NB4 (cell line): ENCODE measurements around the gene ABLIM3.

Experiments
- TF ChIP-seq, protein P1 (sequence below): IDR thresholded peaks from one replicate; pipeline ENCODE4 v1.5.1; 2012; ENCODE audit warnings: low read depth, low read length
- TF ChIP-seq, protein P2 (sequence below): IDR thresholded peaks from 2 replicates; pipeline ENCODE4 v1.6.1; 2011; ENCODE audit warnings: low read depth, low read length

DNA sequence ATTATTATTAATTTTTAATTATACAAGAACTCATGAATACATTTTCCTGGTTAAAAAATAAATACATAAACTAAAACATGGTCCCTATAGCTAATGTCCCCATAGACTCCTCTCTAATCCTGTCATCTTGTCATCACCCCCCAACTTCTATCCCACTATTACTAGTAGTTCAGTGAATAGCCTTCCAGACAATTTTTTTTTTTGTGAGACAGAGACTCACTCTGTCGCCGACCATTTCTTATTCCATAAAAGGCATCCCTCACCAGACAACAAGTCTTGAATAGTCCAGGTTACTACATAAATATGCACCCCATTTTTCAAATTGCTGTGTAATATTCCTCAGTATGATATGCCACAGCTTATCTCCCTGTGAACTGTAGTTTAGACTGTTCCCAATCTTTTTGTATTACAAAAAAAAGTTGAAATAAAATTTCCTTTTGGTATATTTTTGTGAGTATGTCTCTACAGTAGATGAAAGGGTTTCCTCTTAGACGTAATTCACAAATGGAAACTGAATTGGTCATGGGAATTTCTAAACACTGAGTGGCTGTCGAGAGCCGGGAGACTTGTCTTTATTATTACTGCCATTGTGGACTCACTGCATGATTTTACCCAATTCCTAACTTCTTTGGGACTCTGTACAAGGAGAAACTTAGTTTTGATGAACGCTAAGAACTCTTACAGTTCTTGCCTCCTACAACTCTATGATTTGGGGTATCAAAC, 6.4 kb upstream of the ABLIM3 start:
- TF ChIP-seq, protein P1, sequence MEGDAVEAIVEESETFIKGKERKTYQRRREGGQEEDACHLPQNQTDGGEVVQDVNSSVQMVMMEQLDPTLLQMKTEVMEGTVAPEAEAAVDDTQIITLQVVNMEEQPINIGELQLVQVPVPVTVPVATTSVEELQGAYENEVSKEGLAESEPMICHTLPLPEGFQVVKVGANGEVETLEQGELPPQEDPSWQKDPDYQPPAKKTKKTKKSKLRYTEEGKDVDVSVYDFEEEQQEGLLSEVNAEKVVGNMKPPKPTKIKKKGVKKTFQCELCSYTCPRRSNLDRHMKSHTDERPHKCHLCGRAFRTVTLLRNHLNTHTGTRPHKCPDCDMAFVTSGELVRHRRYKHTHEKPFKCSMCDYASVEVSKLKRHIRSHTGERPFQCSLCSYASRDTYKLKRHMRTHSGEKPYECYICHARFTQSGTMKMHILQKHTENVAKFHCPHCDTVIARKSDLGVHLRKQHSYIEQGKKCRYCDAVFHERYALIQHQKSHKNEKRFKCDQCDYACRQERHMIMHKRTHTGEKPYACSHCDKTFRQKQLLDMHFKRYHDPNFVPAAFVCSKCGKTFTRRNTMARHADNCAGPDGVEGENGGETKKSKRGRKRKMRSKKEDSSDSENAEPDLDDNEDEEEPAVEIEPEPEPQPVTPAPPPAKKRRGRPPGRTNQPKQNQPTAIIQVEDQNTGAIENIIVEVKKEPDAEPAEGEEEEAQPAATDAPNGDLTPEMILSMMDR = no peak
- TF ChIP-seq, protein P2, sequence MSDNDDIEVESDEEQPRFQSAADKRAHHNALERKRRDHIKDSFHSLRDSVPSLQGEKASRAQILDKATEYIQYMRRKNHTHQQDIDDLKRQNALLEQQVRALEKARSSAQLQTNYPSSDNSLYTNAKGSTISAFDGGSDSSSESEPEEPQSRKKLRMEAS = no peak
